CD14-positive monocyte (primary cell): ENCODE results near the gene CELA3B. TPM values are rescaled to one million over a fixed set of nuclear protein-coding genes. Genes with fewer than 3 reads are reported as not detected.
"Not testable (repeated sequence)": the region's sequence is repeated elsewhere in the genome, so short reads cannot be mapped to it uniquely, and the experiment has no call there.

ENCODE experiments used
- DNase-seq, 3 donors: peaks; one replicate each; pipeline ENCODE4 v3.0.0-alpha.2; 2011 to 2022
- H2AFZ ChIP-seq: 2 replicates; pipeline ENCODE4 v1.6.0; 2012; ENCODE audit warnings: mild to moderate bottlenecking, low read depth, low read length, inconsistent platforms; ENCODE audit not compliant: insufficient read depth, poor library complexity, severe bottlenecking
- H3K27ac ChIP-seq, 2 donors: 1 replicate in 1 of 2; 2 replicates in 1 of 2; pipeline ENCODE4 v1.5.1; 2012 to 2013; ENCODE audit warnings: low read length in 2 of 2, control low read depth in 1 of 2, inconsistent platforms in 1 of 2, low read depth in 1 of 2, mild to moderate bottlenecking in 1 of 2
- H3K27me3 ChIP-seq, 2 donors: one replicate each; pipeline versions ENCODE4 v1.6.0 to v1.6.1; 2011 to 2013; ENCODE audit warnings: low read length in 2 of 2; ENCODE audit not compliant: control insufficient read depth in 2 of 2, insufficient read depth in 2 of 2
- H3K36me3 ChIP-seq, 2 donors: replicated peaks in 1 of 2; 1 replicate in 1 of 2; 2 replicates in 1 of 2; pipeline versions ENCODE4 v1.5.1 to v1.6.1; 2012 to 2013; ENCODE audit warnings: low read length in 2 of 2, control low read depth in 1 of 2, inconsistent platforms in 1 of 2, mild to moderate bottlenecking in 1 of 2; ENCODE audit not compliant: insufficient read depth in 2 of 2, control insufficient read depth in 1 of 2
- H3K4me1 ChIP-seq, 2 donors: 1 replicate in 1 of 2; 2 replicates in 1 of 2; pipeline versions ENCODE4 v1.5.1 to v1.6.1; 2012 to 2013; ENCODE audit warnings: low read length in 2 of 2, control low read depth in 1 of 2, inconsistent platforms in 1 of 2, mild to moderate bottlenecking in 1 of 2, moderate library complexity in 1 of 2; ENCODE audit not compliant: insufficient read depth in 2 of 2, control insufficient read depth in 1 of 2
- H3K4me2 ChIP-seq: replicated peaks from 2 replicates; pipeline ENCODE3; 2012; ENCODE audit warnings: low read length, moderate library complexity, mild to moderate bottlenecking; ENCODE audit not compliant: poor library complexity, severe bottlenecking; ENCODE audit errors: extremely low read depth
- H3K4me3 ChIP-seq, 3 experiments: fragments of 200-600 bp in 1 of 3; sonication (generic) in 1 of 3; replicated peaks in 1 of 3; 1 replicate in 2 of 3; 2 replicates in 1 of 3; pipeline ENCODE4 v1.5.1; 2011 to 2013; ENCODE audit warnings: low read length in 3 of 3, mild to moderate bottlenecking in 3 of 3, control low read depth in 2 of 3, low read depth in 2 of 3, inconsistent platforms in 1 of 3, moderate library complexity in 1 of 3
- H3K79me2 ChIP-seq: 2 replicates; pipeline ENCODE4 v1.6.0; 2012; ENCODE audit warnings: mild to moderate bottlenecking, control low read depth, inconsistent platforms, low read length, moderate library complexity; ENCODE audit not compliant: insufficient read depth
- H3K9ac ChIP-seq: 2 replicates; pipeline ENCODE4 v1.6.0; 2017; ENCODE audit warnings: low read length, mild to moderate bottlenecking; ENCODE audit not compliant: insufficient read depth, poor library complexity, severe bottlenecking
- H3K9me3 ChIP-seq, 2 donors: replicated peaks in 1 of 2; 1 replicate in 1 of 2; 2 replicates in 1 of 2; pipeline versions ENCODE4 v1.5.1 to v1.6.1; 2012 to 2013; ENCODE audit warnings: low read length in 2 of 2, control low read depth in 1 of 2; ENCODE audit not compliant: control insufficient read depth in 1 of 2, insufficient read depth in 1 of 2
- H4K20me1 ChIP-seq: 2 replicates; pipeline ENCODE4 v1.6.0; 2012; ENCODE audit warnings: mild to moderate bottlenecking, low read length, control low read depth, moderate library complexity; ENCODE audit not compliant: insufficient read depth
- H3K27ac Mint-ChIP-seq, 7 donors: one replicate each; pipeline ENCODE4 v1.8.0; 2020; ENCODE audit warnings: mild to moderate bottlenecking in 7 of 7, mixed read lengths in 7 of 7, moderate library complexity in 6 of 7, inconsistent platforms in 2 of 7
- H3K27me3 Mint-ChIP-seq, 3 donors: one replicate each; pipeline ENCODE4 v1.8.0; 2021 to 2022; ENCODE audit warnings: low read depth in 3 of 3, mild to moderate bottlenecking in 3 of 3, mixed read lengths in 3 of 3, moderate library complexity in 3 of 3, inconsistent platforms in 1 of 3
- H3K36me3 Mint-ChIP-seq, 2 donors: one replicate each; pipeline ENCODE4 v1.8.0; 2020; ENCODE audit warnings: mixed read lengths in 2 of 2, inconsistent platforms in 1 of 2, mild to moderate bottlenecking in 1 of 2
- H3K4me1 Mint-ChIP-seq: one replicate; pipeline ENCODE4 v1.8.0; 2020; ENCODE audit warnings: mild to moderate bottlenecking, mixed read lengths
- H3K4me3 Mint-ChIP-seq, 2 donors: one replicate each; pipeline ENCODE4 v1.8.0; 2020; ENCODE audit warnings: mild to moderate bottlenecking in 2 of 2, mixed read lengths in 2 of 2, moderate library complexity in 1 of 2
- H3K9me3 Mint-ChIP-seq, 7 donors: one replicate each; pipeline ENCODE4 v1.8.0; 2020 to 2022; ENCODE audit warnings: mixed read lengths in 7 of 7, mild to moderate bottlenecking in 6 of 7, moderate library complexity in 6 of 7, inconsistent platforms in 2 of 7
- WGBS: methylation state at CpG from one replicate; pipeline ENCODE4 v1.1.5; 2013; ENCODE audit warnings: missing lambda C conversion rate; ENCODE audit not compliant: insufficient coverage; 5-methylcytosine and 5-hydroxymethylcytosine counted together
- intact Hi-C, 2 donors: fragments of 100-400 bp; cut with micrococcal nuclease; formaldehyde crosslinking; loops; one replicate each; pipeline versions ENCODE4 v1.15.0 to v1.15.1; 2023
- polyA plus RNA-seq, 3 donors: library from polyadenylated mRNA; depleted of rRNA in 1 of 3; unstranded in 2 of 3; stranded (reverse) in 1 of 3; fragments of 300-500 nt in 2 of 3; fragments of >200 nt in 1 of 3; fragmentation: Illumina TruSeq in 2 of 3; gene quantifications; 1 replicate in 2 of 3; 2 replicates in 1 of 3; pipeline ENCODE4 v1.2.3, GENCODE V29; 2012 to 2021

The CELA3B gene
- polyA plus RNA-seq, 3 donors: not detected

DNA sequence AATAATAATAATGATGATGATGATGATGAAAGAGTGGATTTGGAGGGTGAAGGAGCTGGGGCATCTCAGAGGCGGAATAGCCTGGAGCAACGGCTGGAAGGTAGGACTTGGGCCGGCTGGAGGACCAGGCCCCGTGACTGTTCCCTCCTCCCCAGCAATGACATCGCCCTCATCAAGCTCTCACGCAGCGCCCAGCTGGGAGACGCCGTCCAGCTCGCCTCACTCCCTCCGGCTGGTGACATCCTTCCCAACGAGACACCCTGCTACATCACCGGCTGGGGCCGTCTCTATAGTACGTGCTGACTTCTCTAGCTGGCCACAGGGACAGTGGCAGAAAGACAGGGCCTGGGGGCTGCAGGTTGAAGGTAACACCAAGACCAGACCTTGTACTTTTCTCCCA lies 6.7 kb downstream of the CELA3B start:
- H3K9me3 Mint-ChIP-seq, H3K27me3 ChIP-seq, H3K27me3 Mint-ChIP-seq, H3K27ac ChIP-seq, H4K20me1 ChIP-seq, H3K4me3 ChIP-seq, H3K79me2 ChIP-seq, H3K4me2 ChIP-seq, H3K4me3 Mint-ChIP-seq, H3K9ac ChIP-seq, intact Hi-C loops, H3K36me3 Mint-ChIP-seq, H3K36me3 ChIP-seq, H2AFZ ChIP-seq, H3K9me3 ChIP-seq, H3K4me1 Mint-ChIP-seq, H3K4me1 ChIP-seq, DNase-seq: not testable (repeated sequence)
- peak overlapping the region in 1 of 7 donors; percentile 63 for H3K27ac Mint-ChIP-seq
- no CpG with 5 or more reads among the region's 15 CpGs for WGBS

DNA sequence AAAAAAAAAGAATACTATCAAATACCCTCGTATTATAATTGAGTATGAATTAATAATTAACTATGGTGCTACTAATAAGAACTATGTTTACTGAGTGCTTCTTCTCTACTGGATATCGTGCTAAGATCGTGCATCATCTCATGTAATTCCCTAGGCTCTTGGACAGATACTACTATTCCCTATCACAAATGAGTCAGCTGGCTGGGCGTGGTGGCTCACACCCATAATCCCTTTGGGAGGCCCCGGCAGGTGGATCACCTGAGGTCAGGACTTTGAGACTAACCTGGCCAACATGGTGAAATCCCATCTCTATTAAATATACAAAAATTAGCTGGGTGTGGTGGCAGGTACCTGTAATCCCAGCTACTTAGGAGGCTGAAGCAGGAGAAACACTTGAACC lies 9.1 kb downstream of the CELA3B start:
- not testable (repeated sequence) for H3K9me3 Mint-ChIP-seq, H3K36me3 ChIP-seq, H3K27me3 ChIP-seq, H4K20me1 ChIP-seq, H3K27ac Mint-ChIP-seq, H3K4me3 Mint-ChIP-seq, H3K4me2 ChIP-seq, H3K4me1 Mint-ChIP-seq, DNase-seq, H3K79me2 ChIP-seq, H3K4me1 ChIP-seq, H3K27me3 Mint-ChIP-seq, H2AFZ ChIP-seq, H3K9me3 ChIP-seq, H3K9ac ChIP-seq, H3K4me3 ChIP-seq, H3K27ac ChIP-seq, H3K36me3 Mint-ChIP-seq
- WGBS: no CpG with 5 or more reads among the region's 5 CpGs
- intact Hi-C loops: loop anchor here in 1 of 2 donors (2.0 kb wide), 1 partner anchor 23 kb away; no protein-coding TSS in a partner anchor

DNA sequence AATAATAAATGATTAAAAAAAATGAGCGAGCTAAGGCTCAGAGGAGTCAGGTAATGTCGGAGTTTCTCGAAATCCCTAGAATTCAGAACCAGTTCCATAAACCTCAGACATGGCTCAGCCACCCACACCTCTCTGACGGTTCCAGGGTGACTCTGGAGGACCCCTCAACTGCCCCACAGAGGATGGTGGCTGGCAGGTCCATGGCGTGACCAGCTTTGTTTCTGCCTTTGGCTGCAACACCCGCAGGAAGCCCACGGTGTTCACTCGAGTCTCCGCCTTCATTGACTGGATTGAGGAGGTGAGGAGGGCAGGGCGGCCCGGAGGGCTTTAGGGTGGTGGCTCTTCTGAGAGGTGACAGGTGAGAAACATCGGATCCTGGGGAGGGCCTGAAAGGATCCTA lies 9.6 kb downstream of the CELA3B start:
- H3K27me3 Mint-ChIP-seq, H3K9me3 Mint-ChIP-seq, H3K36me3 ChIP-seq, H3K4me2 ChIP-seq, H2AFZ ChIP-seq, H3K4me1 Mint-ChIP-seq, intact Hi-C loops, H3K27ac ChIP-seq, H3K4me3 Mint-ChIP-seq, H3K27me3 ChIP-seq, H3K9me3 ChIP-seq, H3K4me3 ChIP-seq, H4K20me1 ChIP-seq, H3K36me3 Mint-ChIP-seq, DNase-seq, H3K4me1 ChIP-seq, H3K9ac ChIP-seq, H3K79me2 ChIP-seq, H3K27ac Mint-ChIP-seq: not testable (repeated sequence)
- no CpG with 5 or more reads among the region's 12 CpGs for WGBS

DNA sequence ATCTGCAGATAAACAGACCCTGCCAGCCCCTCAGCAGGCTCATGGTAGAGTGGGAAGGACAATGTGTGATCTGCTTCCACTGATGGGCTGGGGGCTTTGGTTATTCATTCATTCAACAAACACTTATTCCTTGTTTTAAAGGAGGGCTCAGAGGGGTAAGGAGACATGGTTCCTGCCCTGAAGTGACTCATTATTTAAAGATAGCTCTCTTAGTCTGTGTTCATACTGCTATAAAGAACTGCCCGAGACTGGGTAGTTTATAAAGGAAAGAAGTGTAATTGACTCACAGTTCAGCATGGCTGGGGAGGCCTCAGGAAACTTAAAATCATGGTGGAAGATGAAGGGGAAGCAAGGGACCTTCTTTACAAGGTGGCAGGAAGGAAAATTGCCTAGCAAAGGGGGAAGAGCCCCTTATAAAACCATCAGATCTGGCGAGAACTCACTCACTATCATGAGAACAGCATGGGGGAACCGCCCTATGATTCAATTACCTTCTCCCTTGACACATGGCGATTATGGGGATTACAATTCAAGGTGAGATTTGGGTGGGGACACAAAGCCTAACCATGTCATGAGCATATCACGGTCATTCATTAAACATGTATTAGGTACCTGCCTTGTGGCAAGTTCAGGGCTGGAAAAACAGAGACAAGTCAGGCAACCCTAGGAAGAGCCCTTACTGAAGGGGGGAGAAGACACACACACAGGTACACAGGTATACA lies 13.0 kb downstream of the CELA3B start:
- H3K9ac ChIP-seq, H3K27me3 Mint-ChIP-seq, H3K27me3 ChIP-seq, H3K79me2 ChIP-seq, H3K27ac ChIP-seq, H4K20me1 ChIP-seq, H3K4me3 Mint-ChIP-seq, H3K9me3 Mint-ChIP-seq, H3K36me3 Mint-ChIP-seq, H3K27ac Mint-ChIP-seq, H3K4me2 ChIP-seq, DNase-seq, H2AFZ ChIP-seq, H3K36me3 ChIP-seq, H3K4me3 ChIP-seq, H3K4me1 Mint-ChIP-seq, intact Hi-C loops, H3K9me3 ChIP-seq, H3K4me1 ChIP-seq: not testable (repeated sequence)
- no CpG with 5 or more reads among the region's 5 CpGs for WGBS
